HepG2 (cell line): ENCODE measurements around the gene COX7A2L. TPM values are rescaled to one million over a fixed set of nuclear protein-coding genes. Genes with fewer than 3 reads are reported as not detected.
A peak's percentile ranks its signal among the peaks of the same experiment; 100 is the strongest.

Experiments
- AGO2 ChIP-seq: fragments of 200-400 bp; formaldehyde crosslinking; optimal IDR thresholded peaks from 2 replicates; pipeline ENCODE3; 2017; ENCODE audit warnings: mild to moderate bottlenecking, low read depth, low read length, moderate library complexity
- ATM ChIP-seq: fragments of 450-650 bp; IDR thresholded peaks from 2 replicates; pipeline ENCODE4 v1.7.1; 2017; ENCODE audit warnings: mild to moderate bottlenecking, borderline replicate concordance
- DNMT1 ChIP-seq: sonication (generic); formaldehyde crosslinking; IDR thresholded peaks from 2 replicates; pipeline ENCODE4 v1.5.1; 2020; ENCODE audit warnings: mild to moderate bottlenecking, missing genetic modification reagents
- MIER3 ChIP-seq: IDR thresholded peaks from 2 replicates; pipeline ENCODE4 v1.6.1; 2016; ENCODE audit warnings: missing compliant biosample characterization, borderline replicate concordance
- NBN ChIP-seq: fragments of 450-650 bp; conservative IDR thresholded peaks from 2 replicates; pipeline ENCODE4 v1.6.1; 2017
- PCBP2 ChIP-seq: fragments of 200-400 bp; formaldehyde crosslinking; optimal IDR thresholded peaks from 2 replicates; pipeline ENCODE3; 2018; ENCODE audit warnings: low read length, low read depth; ENCODE audit not compliant: poor library complexity, severe bottlenecking
- PHF21A ChIP-seq: sonication (generic); formaldehyde crosslinking; IDR thresholded peaks from 2 replicates; pipeline ENCODE4 v1.5.0; 2020; ENCODE audit warnings: mild to moderate bottlenecking, missing genetic modification reagents
- PHF5A ChIP-seq: IDR thresholded peaks from one replicate; pipeline ENCODE4 v1.6.1; 2018; ENCODE audit warnings: low read depth, missing genetic modification reagents; ENCODE audit not compliant: unreplicated experiment
- RXRB ChIP-seq: IDR thresholded peaks from 2 replicates; pipeline ENCODE4 v1.6.1; 2016; ENCODE audit warnings: borderline replicate concordance, missing genetic modification reagents, missing compliant biosample characterization
- SNRNP70 ChIP-seq: fragments of 200-400 bp; formaldehyde crosslinking; IDR thresholded peaks from 2 replicates; pipeline ENCODE4 v1.6.1; 2017; ENCODE audit warnings: mild to moderate bottlenecking, low read depth, low read length, moderate library complexity
- TFDP2 ChIP-seq: sonication (generic); formaldehyde crosslinking; IDR thresholded peaks from 2 replicates; pipeline ENCODE4 v1.4.0; 2020; ENCODE audit warnings: missing genetic modification reagents
- ZFP37 ChIP-seq: sonication (generic); formaldehyde crosslinking; IDR thresholded peaks from 2 replicates; pipeline ENCODE4 v1.4.0; 2020; ENCODE audit warnings: missing genetic modification reagents, borderline replicate concordance
- ZNF225 ChIP-seq: sonication (generic); formaldehyde crosslinking; IDR thresholded peaks from 2 replicates; pipeline ENCODE4 v1.4.0; 2020; ENCODE audit warnings: mild to moderate bottlenecking, missing genetic modification reagents
- ZNF513 ChIP-seq: sonication (generic); formaldehyde crosslinking; conservative IDR thresholded peaks from 2 replicates; pipeline ENCODE4 v1.5.0; 2020; ENCODE audit warnings: missing genetic modification reagents
- ZNF563 ChIP-seq: sonication (generic); formaldehyde crosslinking; IDR thresholded peaks from 2 replicates; pipeline ENCODE4 v1.8.0; 2022; ENCODE audit warnings: mild to moderate bottlenecking, moderate library complexity, missing genetic modification reagents
- ZNF616 ChIP-seq: sonication (generic); formaldehyde crosslinking; IDR thresholded peaks from 2 replicates; pipeline ENCODE4 v1.5.0; 2020; ENCODE audit warnings: low read depth, mild to moderate bottlenecking, missing genetic modification reagents
- ZNF703 ChIP-seq: sonication (generic); formaldehyde crosslinking; IDR thresholded peaks from 2 replicates; pipeline ENCODE4 v1.5.1; 2020; ENCODE audit warnings: missing genetic modification reagents, mild to moderate bottlenecking, moderate library complexity, borderline replicate concordance
- ZNF782 ChIP-seq: sonication (generic); formaldehyde crosslinking; IDR thresholded peaks from 2 replicates; pipeline ENCODE4 v1.4.0; 2020; ENCODE audit warnings: missing genetic modification reagents, mild to moderate bottlenecking, borderline replicate concordance
- ZNF800 ChIP-seq: sonication (generic); formaldehyde crosslinking; IDR thresholded peaks from 2 replicates; pipeline ENCODE4 v1.4.0; 2020; ENCODE audit warnings: missing genetic modification reagents
- polyA plus RNA-seq, 8 experiments: library from polyadenylated mRNA; depleted of rRNA in 3 of 8; stranded (reverse) in 7 of 8; unstranded in 1 of 8; fragments of >200 nt; fragmentation: Illumina TruSeq in 4 of 8; extraction: Trizol in 4 of 8; gene quantifications; 2 replicates each; pipeline versions ENCODE4 v1.2.1 to v1.2.3, GENCODE V29; 2011 to 2016; ENCODE audit warnings: low read depth in 4 of 8, missing spikeins in 1 of 8, mixed read lengths in 1 of 8; ENCODE audit not compliant: insufficient read depth in 1 of 8
- total RNA-seq, 5 experiments: library from RNA; depleted of rRNA; stranded (reverse); fragments of >200 nt; fragmentation: Illumina TruSeq; extraction: Trizol; gene quantifications; 2 replicates each; pipeline ENCODE4 v1.2.3, GENCODE V29; 2016; ENCODE audit warnings: low read depth in 1 of 5
- TF ChIP-seq, protein P1 (sequence below): sonication (generic); formaldehyde crosslinking; IDR thresholded peaks from 2 replicates; pipeline ENCODE4 v1.4.0; 2020; ENCODE audit warnings: mild to moderate bottlenecking, missing genetic modification reagents

Gene COX7A2L
- total and polyA plus RNA-seq, 2 of the 13 experiments (the other 11 are each of a cell fraction or from before 2014, with no cell fraction given): 155 to 201 TPM

DNA sequence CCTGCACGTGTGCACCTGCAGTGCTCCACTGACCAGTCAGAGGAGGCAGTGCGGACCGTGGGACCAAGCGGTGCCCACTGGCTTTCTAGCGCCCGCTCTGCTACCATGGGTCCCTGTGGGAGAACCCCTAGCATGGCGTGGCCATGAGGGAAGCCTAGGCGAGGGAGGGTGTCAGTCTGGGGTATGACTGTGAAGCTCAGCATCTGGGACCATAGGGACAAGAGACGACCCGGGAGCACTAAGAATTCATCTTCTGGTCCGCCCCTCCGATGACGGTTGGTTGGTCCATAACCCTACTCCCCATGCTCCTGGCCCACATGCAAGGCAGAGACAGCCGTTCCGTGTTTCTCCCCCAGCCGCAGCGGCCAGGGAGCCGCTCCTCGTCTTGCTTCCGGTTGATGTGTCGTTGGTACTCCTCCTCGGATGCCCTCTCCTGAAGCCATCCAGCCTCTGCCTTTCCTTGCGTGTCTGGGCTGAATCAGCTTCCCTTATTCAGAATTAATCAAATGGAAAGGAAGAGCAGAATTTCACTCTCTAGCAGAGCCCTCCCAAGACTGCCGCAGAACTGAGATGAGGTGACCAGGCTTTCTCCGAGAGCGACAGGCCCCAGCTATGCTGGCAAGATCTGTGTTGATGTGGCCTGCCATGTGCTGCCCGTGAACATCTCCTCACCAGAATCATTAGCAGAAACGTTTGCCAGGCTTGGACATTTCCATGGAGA, 23.0 kb downstream of the COX7A2L start (continued):
- TF ChIP-seq, protein P1, sequence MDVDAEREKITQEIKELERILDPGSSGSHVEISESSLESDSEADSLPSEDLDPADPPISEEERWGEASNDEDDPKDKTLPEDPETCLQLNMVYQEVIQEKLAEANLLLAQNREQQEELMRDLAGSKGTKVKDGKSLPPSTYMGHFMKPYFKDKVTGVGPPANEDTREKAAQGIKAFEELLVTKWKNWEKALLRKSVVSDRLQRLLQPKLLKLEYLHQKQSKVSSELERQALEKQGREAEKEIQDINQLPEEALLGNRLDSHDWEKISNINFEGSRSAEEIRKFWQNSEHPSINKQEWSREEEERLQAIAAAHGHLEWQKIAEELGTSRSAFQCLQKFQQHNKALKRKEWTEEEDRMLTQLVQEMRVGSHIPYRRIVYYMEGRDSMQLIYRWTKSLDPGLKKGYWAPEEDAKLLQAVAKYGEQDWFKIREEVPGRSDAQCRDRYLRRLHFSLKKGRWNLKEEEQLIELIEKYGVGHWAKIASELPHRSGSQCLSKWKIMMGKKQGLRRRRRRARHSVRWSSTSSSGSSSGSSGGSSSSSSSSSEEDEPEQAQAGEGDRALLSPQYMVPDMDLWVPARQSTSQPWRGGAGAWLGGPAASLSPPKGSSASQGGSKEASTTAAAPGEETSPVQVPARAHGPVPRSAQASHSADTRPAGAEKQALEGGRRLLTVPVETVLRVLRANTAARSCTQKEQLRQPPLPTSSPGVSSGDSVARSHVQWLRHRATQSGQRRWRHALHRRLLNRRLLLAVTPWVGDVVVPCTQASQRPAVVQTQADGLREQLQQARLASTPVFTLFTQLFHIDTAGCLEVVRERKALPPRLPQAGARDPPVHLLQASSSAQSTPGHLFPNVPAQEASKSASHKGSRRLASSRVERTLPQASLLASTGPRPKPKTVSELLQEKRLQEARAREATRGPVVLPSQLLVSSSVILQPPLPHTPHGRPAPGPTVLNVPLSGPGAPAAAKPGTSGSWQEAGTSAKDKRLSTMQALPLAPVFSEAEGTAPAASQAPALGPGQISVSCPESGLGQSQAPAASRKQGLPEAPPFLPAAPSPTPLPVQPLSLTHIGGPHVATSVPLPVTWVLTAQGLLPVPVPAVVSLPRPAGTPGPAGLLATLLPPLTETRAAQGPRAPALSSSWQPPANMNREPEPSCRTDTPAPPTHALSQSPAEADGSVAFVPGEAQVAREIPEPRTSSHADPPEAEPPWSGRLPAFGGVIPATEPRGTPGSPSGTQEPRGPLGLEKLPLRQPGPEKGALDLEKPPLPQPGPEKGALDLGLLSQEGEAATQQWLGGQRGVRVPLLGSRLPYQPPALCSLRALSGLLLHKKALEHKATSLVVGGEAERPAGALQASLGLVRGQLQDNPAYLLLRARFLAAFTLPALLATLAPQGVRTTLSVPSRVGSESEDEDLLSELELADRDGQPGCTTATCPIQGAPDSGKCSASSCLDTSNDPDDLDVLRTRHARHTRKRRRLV (CRISPR knock-in tag): no peak
- TF ChIP-seq ZNF800 (CRISPR knock-in tag) (no peak), PHF21A (no peak), DNMT1 (CRISPR knock-in tag) (no peak), ZNF782 (CRISPR knock-in tag) (no peak), ZFP37 (no peak), ZNF513 (no peak), ZNF616 (CRISPR knock-in tag) (no peak), MIER3 (CRISPR knock-in tag) (no peak), AGO2 (peak; percentile 99), SNRNP70 (no peak), NBN (no peak), PCBP2 (no peak), TFDP2 (no peak), RXRB (CRISPR knock-in tag) (no peak; the same call in 1 of the 2 replicates), ATM (no peak), ZNF225 (CRISPR knock-in tag) (0 out of 2 replicates have a peak, but pooled peaks have one; percentile 36), PHF5A (CRISPR knock-in tag) (peak; percentile 15), ZNF703 (CRISPR knock-in tag) (no peak), ZNF563 (CRISPR knock-in tag) (peak; percentile 6; the same call in 1 of the 2 replicates)
